Activated CD4-positive, alpha-beta T cell treated with anti-CD3 and anti-CD28 coated beads, Interleukin-10, Interleukin-2, amounts not matched to agents 100 ng/mL and 50 ng/mL, durations not matched to agents 16 hours and 8 hours (primary cell): ENCODE measurements around the gene PAX6.

Experiments used
- DNase-seq: peaks from one replicate; pipeline ENCODE4 v3.0.0-alpha.2; 2020

The PAX6 gene

DNA sequence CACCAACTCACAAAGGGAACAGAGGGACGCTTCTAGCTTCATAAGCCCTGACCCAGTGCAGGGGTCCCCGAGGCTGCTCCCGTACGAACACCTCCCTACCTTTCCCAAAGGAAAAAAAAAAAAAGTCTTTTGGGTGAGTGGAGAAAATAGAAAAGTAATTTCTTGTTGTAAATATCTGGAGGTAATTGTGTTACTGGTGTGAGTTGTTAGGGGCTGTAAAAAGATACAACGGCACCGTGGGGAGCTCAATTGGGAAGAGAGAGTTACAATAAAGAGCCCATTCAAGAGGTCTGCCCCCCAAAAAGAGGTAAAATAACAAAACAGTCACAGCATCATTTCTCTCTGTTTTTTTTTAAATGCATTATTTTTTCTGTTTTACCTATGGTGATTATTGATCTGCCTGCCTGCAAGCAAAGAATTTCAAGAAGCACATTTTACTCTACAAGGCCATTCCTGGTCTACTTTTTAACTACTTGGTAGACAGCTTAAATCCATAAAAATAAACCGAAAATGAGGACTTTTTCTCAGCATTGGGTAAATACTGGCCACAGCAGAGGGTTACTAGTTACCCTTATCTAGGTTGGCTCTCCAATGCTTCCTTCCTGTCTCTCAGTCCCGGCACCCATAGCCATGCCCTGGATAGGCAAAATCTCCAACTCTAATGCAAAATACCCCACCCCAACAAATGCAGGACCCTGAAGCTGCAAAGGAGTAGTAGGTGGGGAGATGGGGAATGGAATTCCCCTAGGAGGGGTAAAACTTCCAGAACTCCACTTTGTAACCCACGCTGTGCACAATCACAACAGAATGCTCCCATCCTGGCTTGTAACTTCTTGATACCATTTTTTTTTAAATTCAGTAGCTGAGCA lies 3.1 kb downstream of the PAX6 start:
- no peak for DNase-seq

DNA sequence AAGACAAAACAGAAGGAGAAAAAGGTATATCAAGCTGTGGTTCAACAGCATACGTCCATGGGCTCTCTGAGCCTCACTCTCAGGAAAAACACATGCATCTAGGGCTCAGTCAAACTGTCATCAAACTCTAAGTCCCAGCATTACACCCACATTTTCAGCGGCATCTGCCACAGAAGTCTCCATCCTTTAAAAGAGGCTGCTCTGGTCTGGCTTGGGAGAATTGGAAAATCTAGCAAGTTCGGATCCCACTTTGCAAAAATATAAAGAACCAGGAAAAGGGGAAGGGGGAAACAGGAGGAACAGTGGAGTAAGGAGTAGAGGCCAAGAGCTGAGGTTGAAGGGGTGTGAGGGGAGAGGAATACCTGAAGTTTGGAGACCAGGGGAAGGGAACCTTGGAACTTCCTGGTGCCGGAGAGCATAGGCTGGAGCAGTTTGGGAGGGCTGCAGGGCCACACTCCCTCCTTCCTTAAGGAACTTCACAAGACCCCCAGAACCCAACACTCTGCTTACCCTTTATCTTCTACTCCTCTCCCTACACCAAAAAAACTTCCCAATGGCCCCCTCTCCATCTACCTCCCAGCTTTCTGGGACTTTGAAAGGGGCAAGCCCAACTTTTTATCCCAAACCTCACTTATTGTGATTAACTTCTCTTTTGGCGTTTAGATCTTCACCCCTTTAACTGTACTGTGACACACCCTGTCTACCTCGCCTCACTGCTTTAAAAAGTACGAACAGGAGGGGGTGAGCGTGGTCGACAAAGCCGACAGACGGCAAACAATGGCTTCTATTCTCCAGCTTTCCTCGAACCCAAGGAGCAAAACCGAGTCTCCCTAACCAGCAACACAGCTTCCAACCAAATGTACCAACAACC lies 4.0 kb downstream of the PAX6 start:
- no peak for DNase-seq

DNA sequence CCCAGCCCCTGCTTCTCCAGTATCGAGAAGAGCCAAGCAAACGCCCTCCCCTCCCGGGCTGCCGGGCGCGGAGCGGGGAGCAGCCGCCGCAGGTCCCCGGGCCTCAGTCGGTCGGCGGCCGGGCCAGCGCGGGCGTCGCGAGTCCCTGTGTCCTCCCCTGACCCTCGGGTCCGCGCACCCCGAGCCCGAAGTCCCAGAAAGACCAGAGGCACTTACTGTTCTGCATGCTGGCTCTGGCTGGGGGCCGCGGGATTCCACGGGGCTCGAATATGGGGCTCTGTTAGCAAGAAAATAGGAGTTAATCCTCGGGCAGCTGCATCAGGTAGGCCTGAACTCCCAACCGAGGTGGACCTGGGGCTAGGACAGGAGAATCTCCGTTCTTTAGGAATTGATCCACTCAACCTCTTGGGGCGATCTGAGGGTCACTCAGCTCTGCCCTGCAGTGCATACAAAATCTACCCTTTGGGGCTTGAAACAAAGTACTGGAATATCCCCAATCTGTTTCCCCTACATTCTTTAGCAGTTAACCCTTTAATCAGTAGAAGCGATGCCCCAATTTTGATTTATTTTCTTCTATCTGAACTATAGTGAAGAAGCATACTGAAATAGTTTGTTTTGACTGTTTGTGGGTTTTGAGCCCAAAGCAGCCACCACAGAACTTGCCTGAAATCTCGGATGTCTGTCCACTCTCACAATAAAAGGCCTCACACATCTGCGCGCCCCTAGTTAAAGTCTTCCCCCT lies 4.8 kb downstream of the PAX6 start:
- DNase-seq, result no peak

DNA sequence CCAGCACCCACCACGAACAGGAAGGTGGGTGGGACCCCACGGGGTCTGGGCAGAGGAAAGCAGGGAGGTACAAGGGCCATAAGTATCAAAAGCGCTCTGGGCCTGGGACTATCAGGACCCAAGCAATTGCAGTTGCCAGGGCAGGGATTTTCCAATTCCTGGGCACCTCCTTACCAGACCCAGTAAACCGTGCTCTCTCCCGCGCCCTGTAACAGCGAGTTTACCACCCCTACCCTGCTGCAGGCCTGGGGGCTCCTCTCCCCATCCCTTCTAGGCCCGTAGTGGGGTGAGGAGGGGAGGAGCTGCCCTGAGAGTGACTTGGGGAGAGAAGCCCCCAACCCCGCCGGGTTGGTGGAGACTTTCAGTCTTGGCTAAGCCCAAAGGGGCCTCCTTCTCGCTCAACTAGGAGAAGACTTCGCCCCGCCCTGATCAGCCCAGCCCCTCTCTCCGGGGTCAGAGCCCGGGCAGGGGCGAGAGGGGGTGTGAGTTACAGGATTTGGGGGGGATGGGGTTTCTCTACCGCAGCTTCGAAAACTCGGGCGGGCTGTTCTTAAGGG lies 5.4 kb downstream of the PAX6 start:
- no peak for DNase-seq

DNA sequence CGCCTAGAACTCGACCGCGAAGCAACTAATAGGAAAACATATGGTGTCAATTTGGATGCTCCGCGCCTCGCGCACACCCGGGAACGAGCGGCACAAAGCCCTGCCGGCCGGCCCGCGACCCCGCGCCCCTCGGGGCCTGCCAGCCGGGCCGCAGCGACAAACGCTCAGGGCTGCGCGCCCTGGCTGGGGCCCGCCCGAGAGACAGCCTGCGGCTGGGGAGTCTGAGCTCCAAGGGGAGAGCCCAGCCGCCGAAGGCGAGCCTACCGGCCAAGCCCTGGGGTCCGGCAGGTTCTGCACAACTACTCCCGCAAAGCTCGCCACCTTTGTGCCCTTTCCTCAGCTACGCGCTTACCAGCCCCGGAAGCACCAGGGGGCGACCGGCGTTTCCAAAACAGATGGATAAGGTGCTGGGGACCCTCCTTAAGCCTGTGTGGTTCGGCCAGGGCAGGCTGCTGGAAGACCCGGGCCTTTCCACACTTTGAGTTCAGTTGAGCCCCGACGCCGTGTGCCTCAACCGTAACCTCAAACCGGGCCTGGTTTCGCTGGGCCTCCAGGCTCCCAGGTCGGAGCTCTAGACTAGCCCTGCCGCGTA lies 6.0 kb downstream of the PAX6 start:
- no peak for DNase-seq

DNA sequence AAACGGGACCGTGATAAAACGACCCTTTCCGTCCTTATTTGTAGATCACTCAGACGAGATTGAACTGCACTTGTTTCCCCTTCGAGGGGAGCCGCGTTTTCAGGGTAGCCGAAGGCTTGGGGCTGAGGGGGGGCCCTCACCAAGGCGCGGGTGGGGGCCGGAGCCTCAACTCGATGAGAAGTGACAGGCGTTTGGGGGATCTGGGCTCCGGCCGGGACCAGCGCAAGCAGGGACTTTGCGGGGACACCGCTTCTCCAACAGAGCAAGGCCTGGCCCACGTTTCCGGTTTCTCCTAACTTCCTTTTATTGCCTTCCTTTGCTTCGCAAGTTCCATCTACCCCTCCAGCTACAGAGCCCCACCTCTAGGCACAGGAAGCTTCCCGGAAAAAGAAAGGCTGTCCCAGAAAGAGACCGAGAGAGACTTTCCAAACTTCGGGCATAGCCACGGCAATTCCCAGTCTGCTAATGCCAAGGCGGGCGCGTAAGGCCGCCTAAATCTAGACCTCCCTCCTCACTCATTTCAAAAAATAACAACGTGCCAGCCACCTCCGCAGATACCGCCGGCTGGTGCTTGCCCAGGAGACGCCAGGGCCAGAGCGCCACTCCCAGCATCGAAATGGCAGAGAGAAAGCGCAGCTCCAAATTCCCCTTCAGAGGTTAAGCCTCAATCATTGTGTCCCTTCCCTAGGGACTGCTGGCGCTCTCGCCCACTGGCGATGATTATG lies 6.6 kb downstream of the PAX6 start:
- no peak for DNase-seq

DNA sequence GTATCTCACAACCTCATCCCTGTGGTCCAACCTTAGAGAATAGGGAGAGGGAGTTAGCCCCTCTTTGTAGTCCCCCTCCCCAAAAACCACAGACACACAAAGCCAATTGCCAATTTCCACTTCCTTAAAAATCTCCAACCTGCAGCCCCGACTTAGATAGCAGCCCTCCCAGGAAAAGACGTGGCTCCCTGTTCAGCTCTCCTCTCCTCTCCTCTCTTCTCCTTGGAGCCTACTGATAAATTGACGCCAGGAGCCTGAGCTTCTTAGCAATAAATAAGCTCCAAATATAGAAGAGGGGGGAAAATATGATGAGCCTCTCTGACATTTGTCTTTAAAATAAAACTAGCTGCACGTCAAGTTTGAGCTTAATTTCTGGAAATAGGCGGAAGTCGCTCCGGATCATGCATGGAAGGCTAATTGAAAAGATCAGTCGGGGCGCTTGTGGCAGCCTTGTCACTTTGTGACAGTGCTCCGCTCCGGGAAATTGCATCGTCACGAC lies 7.3 kb downstream of the PAX6 start:
- DNase-seq, result no peak

DNA sequence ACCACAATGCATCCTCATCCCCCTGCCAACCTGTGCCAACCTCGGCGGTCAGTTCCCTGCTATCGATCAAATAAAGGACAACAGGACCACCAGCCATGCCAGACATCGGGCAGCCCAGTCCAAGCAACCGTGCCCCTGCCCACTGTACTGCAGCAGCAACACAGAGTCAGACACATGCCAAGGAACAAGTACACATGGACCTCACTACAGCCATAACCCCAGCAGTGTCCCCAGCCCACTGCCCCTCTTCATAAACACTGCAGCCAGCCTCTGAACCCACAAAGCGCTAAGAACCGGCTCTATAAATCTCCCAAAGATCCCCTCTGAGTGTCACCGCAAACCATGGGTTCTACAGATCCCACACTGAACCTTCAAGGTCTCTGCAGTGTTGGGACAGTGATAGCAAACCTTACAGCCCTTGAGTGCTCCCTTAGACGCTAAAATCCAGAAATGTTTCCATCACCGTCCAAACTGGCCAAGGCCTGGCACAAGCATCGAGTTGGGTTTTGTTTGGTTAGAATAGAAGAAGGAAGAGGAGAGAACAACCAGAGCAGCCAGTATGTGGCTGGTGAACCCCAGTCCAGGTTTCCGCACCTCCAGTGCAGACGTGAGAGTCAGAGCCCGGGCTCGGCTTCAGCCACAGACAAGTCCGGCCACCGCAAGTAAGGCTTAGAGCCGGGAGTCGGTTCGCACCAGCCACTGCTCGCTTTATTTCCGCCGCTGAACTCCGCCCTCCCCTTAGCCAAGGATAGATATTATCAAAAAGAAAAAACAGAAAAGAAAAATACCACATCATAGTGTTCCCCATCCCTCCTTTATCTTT lies 7.9 kb downstream of the PAX6 start:
- no peak for DNase-seq

DNA sequence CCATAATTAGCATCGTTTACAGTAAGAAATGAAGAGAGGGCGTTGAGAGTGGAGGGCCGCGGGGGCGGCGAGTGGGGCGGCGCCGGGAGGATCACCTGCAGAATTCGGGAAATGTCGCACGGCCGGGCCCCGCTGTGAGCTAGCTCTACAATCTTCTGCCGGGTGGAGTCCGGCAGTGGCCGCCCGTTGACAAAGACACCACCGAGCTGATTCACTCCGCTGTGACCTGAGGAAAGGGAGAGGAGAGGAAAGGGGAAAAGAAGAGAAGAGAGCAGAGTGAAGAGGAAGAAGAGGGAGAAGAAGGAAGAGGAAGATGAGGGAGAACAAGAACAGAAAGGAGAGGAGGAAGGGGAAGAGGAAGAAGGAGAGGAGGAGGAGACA lies 8.5 kb downstream of the PAX6 start:
- no peak for DNase-seq

DNA sequence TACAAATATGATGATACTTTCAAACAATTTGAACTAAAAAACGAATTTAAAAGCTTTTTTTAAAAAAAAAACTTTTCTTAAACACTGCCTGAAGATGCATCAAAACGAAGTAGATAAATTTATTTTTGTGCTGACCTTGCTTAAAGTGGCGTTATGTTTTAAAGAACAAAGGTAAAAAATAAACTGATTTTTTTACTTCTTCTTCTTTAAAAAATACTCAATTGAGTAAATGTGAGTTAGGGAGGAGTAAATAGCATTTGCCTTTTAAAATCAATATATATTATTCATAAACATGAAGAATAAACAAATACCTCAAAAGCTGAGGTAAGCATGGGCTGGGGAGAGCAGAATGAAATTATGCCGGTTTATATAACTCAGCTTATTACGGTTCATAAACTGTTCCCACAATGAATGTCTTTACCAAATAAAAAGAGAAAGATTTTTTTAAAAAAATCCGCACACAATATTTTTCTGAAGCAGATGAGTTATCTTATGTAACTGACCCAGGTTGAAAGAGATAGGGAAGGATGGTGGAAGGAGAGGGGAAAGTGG lies 9.0 kb downstream of the PAX6 start:
- DNase-seq, result no peak

DNA sequence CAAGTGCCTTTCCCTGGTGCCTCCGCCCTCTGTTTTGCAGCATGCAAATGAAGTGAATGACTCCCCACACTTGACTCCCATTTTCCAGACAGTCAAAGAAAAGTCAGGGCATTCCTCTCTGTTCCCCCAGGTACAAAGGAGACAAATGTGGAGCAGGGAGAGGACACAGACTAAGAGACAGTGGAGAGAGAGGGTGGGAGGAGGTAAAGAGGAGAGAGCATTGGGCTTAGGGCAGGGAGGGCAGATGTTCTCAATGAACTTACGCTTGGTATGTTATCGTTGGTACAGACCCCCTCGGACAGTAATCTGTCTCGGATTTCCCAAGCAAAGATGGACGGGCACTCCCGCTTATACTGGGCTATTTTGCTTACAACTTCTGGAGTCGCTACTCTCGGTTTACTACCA lies 9.8 kb downstream of the PAX6 start:
- no peak for DNase-seq

DNA sequence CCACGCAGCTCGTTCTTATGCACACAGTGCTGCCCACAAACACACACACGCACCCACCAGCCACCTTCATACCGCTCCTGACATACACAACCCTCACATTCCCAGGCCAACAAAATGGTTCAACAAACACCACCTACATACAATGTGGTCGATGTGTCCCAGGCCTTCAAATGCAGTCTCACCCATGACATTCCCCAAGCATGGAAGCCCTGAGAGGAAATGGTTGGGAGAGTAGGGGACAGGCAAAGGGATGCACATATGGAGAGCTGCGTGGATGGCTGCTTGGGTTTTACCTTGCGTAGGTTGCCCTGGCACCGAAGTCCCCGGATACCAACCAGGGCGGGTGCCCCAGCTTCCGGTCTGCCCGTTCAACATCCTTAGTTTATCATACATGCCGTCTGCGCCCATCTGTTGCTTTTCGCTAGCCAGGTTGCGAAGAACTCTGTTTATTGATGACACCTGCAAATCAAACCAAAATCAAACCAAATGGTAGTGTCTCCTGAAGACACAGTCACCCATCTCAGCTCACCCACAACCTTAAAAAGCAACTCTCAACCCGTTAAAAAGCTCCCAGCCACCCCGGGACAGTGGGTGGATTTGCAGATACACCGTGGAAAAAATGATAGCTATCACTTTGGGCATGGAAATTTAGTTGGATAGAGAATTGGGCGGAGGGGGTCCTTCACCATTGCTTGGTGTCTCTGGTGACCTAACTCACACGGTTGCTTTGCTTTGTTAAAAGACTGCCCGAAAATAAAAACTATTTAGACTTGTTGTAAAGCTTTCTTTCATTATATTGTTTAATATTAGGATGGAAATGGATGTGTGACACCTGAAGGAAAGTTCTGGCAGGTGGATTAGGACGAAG lies 10.5 kb downstream of the PAX6 start:
- DNase-seq, result no peak

DNA sequence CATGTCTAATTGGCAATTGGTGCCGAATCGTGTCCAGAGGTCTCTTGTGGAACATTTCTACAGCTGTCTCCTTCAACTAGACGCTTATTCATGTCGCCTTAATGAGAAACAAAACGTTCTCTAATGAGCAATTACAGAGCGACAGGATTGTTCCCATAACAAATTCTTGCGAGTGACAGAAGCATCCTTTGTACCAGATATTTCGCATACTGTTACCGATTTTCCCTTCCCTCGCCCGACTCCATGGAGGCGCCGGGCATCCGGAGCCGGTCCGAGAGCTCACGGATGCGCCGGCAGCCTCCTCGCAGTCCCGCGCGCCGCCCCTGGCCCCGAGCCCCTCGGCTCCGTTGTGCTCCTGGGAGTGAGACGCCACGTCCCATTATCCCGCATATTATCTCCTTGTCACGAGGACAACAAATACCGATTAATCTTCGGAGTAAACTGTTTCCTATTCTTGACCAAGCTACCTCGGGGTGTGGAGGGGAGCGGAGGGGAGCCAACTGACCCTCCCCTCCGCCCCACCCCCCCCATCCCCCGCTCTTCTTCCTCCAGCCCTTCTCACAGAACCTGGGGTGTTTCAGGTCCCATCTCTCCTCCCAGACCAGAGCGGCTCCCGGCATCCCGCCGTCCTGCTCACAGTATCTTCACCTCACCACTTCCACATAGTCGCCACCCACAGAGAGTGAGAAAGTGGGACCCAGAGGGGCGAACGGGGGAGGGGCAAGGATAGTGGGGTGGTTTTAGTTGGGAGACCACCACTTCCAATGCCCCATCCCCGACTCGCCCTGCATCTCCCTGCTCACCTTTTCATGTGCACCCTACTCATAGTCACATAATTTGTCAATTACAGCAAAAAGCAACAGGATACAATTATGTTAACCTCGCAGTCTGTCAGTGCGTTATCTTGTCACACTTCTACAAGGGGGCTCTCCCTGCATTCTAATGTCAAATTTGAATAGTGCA lies 11.4 kb downstream of the PAX6 start:
- no peak for DNase-seq

DNA sequence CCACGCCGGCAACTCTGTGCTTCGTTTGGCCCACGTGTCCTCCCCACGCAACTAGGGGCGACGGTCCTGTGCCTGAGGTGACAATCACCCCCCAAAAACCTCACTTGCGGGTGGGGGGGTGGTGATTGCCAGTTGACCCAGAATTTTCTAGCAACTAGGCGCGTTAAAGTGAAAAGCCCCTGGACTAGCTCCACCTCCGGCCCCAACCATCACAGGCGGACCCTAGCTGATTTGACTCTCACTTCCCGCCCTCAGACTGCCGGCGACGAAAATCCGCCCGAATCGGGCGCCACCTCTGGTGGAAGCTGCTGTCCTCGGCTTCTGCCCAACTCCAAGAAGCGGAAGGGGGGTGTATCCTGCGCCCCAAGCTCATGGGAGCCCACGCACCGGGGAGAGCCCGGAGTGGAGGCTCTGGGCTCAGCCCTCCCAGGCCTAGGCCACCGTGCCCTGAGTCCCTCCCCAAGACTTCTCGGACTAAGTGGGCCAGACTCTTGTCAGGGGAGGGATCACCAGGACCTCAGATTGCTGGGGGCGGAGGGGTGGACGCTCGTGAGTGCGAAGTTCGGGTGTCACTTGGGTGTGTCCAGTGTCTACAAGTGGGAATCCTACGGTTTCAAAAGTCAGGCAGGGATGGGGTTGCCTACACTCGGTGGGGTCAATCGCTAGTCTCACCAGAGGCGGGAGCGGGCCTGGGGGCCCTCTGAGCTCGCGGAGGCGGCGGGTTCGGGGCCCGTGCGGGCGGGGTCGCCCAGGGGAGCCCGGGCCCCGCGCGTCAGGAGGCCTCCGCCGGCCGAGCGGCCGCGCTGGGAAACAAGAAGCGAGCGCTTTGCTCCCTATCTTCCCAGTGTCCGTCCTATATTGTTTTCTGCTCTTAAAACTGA lies 12.3 kb downstream of the PAX6 start:
- no peak for DNase-seq

DNA sequence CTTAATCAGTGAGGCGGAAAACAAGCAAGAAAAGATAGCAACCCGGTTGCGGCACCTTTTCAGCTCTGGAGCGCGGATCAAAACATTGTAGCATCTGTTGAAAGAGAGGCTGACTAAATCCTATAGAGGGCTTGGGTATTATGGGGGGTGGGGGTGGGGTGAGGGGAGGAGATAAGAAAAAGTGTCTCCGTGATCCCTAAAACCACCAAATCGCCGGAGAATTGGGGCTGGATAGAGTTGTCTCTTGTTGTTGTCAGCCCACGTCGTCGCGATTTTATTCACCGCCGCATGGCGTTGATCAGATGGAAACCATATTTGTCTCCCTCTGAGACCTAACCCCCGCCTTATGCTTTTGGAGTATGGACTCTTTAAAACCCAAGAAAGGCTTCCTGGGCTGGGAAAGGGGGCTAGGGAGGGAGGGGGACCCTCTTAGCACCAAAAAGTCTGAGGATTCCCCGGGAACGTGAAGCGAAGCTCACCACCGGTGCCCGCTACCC lies 13.0 kb downstream of the PAX6 start:
- DNase-seq, result no peak

DNA sequence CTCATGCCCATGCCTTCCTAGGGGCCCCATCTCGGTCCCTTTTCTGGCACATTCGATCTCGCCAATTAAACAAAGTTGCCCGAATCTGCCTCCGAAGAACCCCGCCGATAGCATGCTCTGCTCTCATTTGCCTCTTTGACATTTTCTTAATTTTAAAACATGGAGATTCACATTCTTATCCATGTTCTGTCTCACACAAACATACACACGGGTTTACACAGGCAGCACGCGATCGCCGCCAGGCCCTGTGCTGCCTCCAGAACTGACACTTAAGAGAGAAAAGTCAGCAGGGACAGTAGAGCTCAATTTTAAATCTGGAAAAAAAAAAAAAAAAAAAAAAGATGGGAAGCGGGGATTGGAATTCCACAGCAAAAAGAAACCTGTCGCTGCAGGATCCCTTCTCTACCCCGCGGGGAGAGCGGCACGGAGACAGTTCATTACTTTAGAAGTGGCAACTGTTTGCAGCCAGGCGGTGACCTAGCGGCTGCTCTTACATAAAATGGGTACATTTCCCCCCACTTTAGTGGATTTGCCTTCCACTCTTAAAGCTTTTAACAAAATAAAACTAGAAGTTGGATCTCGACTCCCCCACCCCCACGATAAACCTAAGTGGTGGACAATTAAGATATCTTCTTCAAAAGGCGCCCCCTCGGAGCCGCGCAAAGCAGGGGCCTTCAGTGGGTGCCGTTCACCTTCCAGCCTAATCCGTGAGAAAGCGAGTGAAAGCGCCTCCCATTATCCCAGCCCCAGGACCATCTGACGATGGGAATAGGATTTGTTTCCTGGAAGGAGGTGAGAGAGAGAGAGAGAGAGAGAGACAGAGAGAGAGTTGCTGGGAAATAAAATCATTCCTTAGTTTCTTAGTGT lies 13.7 kb downstream of the PAX6 start:
- no peak for DNase-seq
